ENCODE results near the gene PLEKHH2. TPM values are rescaled to one million over a fixed set of nuclear protein-coding genes. Genes with fewer than 3 reads are reported as not detected.

The PLEKHH2 gene
- total RNA-seq, 1 experiment from 2014 or later = 3.1 TPM

GRCh38 chr2:43609290-43609918 is 27.7 kb upstream of the PLEKHH2 start:
- peaks cover 19 to 36% of the 10 kb centered on the region in 2 experiments for H3K4me1 Mint-ChIP-seq

More at GRCh38 chr2:43609290-43609918, 27.7 kb upstream of the PLEKHH2 start:
- Histone ChIP-seq H3K9me3 (ENCODE audit: control insufficient read depth, low read depth, low read length) (no peaks in the 10 kb centered on the region), H3K18ac (ENCODE audit: insufficient read length, low read depth, low read length) (no peak overlapping the region), H2BK12ac (ENCODE audit: insufficient read length, low read depth, low read length) (no peak overlapping the region), H3K9ac (ENCODE audit: extremely low read depth, insufficient read length, low read length) (no peak overlapping the region), H3K4me1 (ENCODE audit: insufficient read depth, low read length) (no peaks in the 10 kb centered on the region), H3K27ac (ENCODE audit: insufficient read length, low read depth, low read length) (no peak overlapping the region), H3K23ac (ENCODE audit: insufficient read length, low read depth, low read length) (no peak overlapping the region), H2AK5ac (ENCODE audit: insufficient read length, low read length) (no peak overlapping the region), H3K4me2 (ENCODE audit: insufficient read depth, insufficient read length, low read length) (no peak overlapping the region), H2BK20ac (ENCODE audit: low read depth, low read length, poor library complexity, severe bottlenecking) (no peak overlapping the region), H4K91ac (ENCODE audit: insufficient read length, low read depth, low read length) (no peak overlapping the region), H4K20me1 (ENCODE audit: control insufficient read depth, insufficient read depth, insufficient read length) (no peaks in the 10 kb centered on the region), H3K56ac (ENCODE audit: insufficient read length, low read depth, low read length) (no peak overlapping the region), H3K23me2 (ENCODE audit: insufficient read length, low read depth, low read length, poor library complexity, severe bottlenecking) (no peaks in the 10 kb centered on the region), H3T11ph (ENCODE audit: low read length) (no peak overlapping the region), H4K8ac (replicated peaks; ENCODE audit: insufficient read length, low read depth, low read length) (no peak overlapping the region), H2AFZ (ENCODE audit: low read length) (no peak overlapping the region), H3K4ac (ENCODE audit: low read depth, low read length) (no peak overlapping the region), H3K79me1 (ENCODE audit: insufficient read depth, low read depth, low read length, poor library complexity, severe bottlenecking) (no peaks in the 10 kb centered on the region), H3K79me2 (ENCODE audit: insufficient read depth, low read length) (no peaks in the 10 kb centered on the region), H2BK15ac (ENCODE audit: low read depth, low read length) (no peak overlapping the region), H3K14ac (ENCODE audit: insufficient read depth, low read length) (no peak overlapping the region), H4K5ac (ENCODE audit: insufficient read length, low read depth, low read length) (no peak overlapping the region), H2BK5ac (ENCODE audit: insufficient read length, low read length) (no peak overlapping the region), H3K27me3 (ENCODE audit: insufficient read depth, low read length) (no peaks in the 10 kb centered on the region), H2BK120ac (ENCODE audit: low read depth, low read length, poor library complexity, severe bottlenecking) (no peak overlapping the region)
- WGBS (ENCODE audit: extremely low coverage, insufficient read length, low lambda C conversion rate) = no CpG with 5 or more reads among the region's 6 CpGs
- Mint-ChIP-seq H3K4me3 (no peak overlapping the region), H3K9me3 (no peaks in the 10 kb centered on the region), H3K27ac (peak overlapping the region in 1 of 3 experiments; percentile 75; a peak in 2 of 7 replicates), H3K27me3 (ENCODE audit: low read depth) (no peaks in the 10 kb centered on the region), H3K36me3 (ENCODE audit: insufficient read depth in 1 of 3, low read depth in 3 of 3) (no peaks in the 10 kb centered on the region)
- peak; percentile 77 for TF ChIP-seq CTCF (conservative IDR thresholded peaks at IDR 0.05)
- peak; percentile 43 for DNase-seq

All from H9 (cell line).